ENCODE data around the gene TPPP2. TPM values are rescaled to one million over a fixed set of nuclear protein-coding genes. Genes with fewer than 3 reads are reported as not detected.

TPPP2 gene
- total RNA-seq, 1 donor from 2014 or later: not detected

- DNase-seq (ENCODE audit: low spot score): no peak
- Mint-ChIP-seq H3K4me1 (ENCODE audit: low read depth) (peaks cover 9% of the 10 kb centered on the region), H3K27me3 (ENCODE audit: low read depth) (no peaks in the 10 kb centered on the region), H3K27ac (ENCODE audit: unreplicated experiment) (no peak overlapping the region), H3K36me3 (ENCODE audit: low read depth) (peaks cover 50% of the 10 kb centered on the region), H3K9me3 (ENCODE audit: low read depth) (no peaks in the 10 kb centered on the region), H3K4me3 (ENCODE audit: unreplicated experiment) (no peak overlapping the region)
- no peak for TF ChIP-seq CTCF (IDR thresholded peaks at IDR 0.05)
Measured at GRCh38 chr14:21078287-21078686, 48.3 kb downstream of the TPPP2 start.

- no peak overlapping the region for H3K27ac Mint-ChIP-seq (ENCODE audit: unreplicated experiment)
- DNase-seq (ENCODE audit: low spot score): no peak
- H3K9me3 Mint-ChIP-seq (ENCODE audit: low read depth): no peaks in the 10 kb centered on the region
- H3K27me3 Mint-ChIP-seq (ENCODE audit: low read depth): no peaks in the 10 kb centered on the region
- H3K4me1 Mint-ChIP-seq (ENCODE audit: low read depth): peaks cover 5% of the 10 kb centered on the region
- no peak for TF ChIP-seq CTCF (IDR thresholded peaks at IDR 0.05)
- H3K36me3 Mint-ChIP-seq (ENCODE audit: low read depth): peaks cover 45% of the 10 kb centered on the region
- no peak overlapping the region for H3K4me3 Mint-ChIP-seq (ENCODE audit: unreplicated experiment)
Measured at GRCh38 chr14:21078726-21079125, 48.7 kb downstream of the TPPP2 start.

- no peak for DNase-seq (ENCODE audit: low spot score)
- peaks cover 12% of the 10 kb centered on the region for H3K4me1 Mint-ChIP-seq (ENCODE audit: low read depth)
- no peak overlapping the region for H3K27ac Mint-ChIP-seq (ENCODE audit: unreplicated experiment)
- no peak overlapping the region for H3K4me3 Mint-ChIP-seq (ENCODE audit: unreplicated experiment)
- no peak for TF ChIP-seq CTCF (IDR thresholded peaks at IDR 0.05)
- H3K9me3 Mint-ChIP-seq (ENCODE audit: low read depth): no peaks in the 10 kb centered on the region
- H3K36me3 Mint-ChIP-seq (ENCODE audit: low read depth): peaks cover 52% of the 10 kb centered on the region
- no peaks in the 10 kb centered on the region for H3K27me3 Mint-ChIP-seq (ENCODE audit: low read depth)
Measured at GRCh38 chr14:21081521-21082142, 51.6 kb downstream of the TPPP2 start.

Small RNA genes lying within 50 kb of the gene (microRNA-seq; reads per million reads assigned to microRNA genes)
- gene MIR6717 (ENCODE audit: borderline number of aligned reads): not detected

Other genes with a start within 250 kb of the TPPP2 start
- not detected in 3 replicates for gene RNASE6, start 248.9 kb upstream of the TPPP2 start, total RNA-seq
- 0.72 to 0.97 TPM in 2 of 3 replicates, not detected in the other for gene RNASE1, start 227.4 kb upstream of the TPPP2 start, total RNA-seq
- gene RNASE3, start 138.8 kb upstream of the TPPP2 start, total RNA-seq: not detected in 3 replicates
- gene RNASE2, start 74.7 kb upstream of the TPPP2 start, total RNA-seq: not detected in 3 replicates
- 34.4 to 50.1 TPM (median 41.1 TPM) in 3 replicates for gene METTL17, start 40.2 kb upstream of the TPPP2 start, total RNA-seq
- not detected in 3 replicates for gene SLC39A2, start 30.9 kb upstream of the TPPP2 start, total RNA-seq
- 5.7 to 6.9 TPM (median 6.3 TPM) in 3 replicates for gene NDRG2, start 5.2 kb upstream of the TPPP2 start, total RNA-seq
- gene RNASE13, start 4.6 kb downstream of the TPPP2 start, total RNA-seq: not detected in 3 replicates
- gene RNASE7, start 12.1 kb downstream of the TPPP2 start, total RNA-seq: not detected in 3 replicates
- not detected in 3 replicates for gene RNASE8, start 27.6 kb downstream of the TPPP2 start, total RNA-seq
- 86.1 to 144 TPM (median 90.4 TPM) in 3 replicates for gene ARHGEF40, start 40.1 kb downstream of the TPPP2 start, total RNA-seq
- gene ZNF219, start 68.4 kb downstream of the TPPP2 start, total RNA-seq: 23.3 to 26.3 TPM (median 23.9 TPM) in 3 replicates
- gene TMEM253, start 70.8 kb downstream of the TPPP2 start, total RNA-seq: 1.1 to 1.6 TPM (median 1.2 TPM) in 3 replicates
- not detected in 3 replicates for gene OR5AU1, start 125.8 kb downstream of the TPPP2 start, total RNA-seq
- 286 to 352 TPM (median 291 TPM) in 3 replicates for gene HNRNPC, start 239.2 kb downstream of the TPPP2 start, total RNA-seq
- not detected in 3 replicates for gene RPGRIP1, start 249.9 kb downstream of the TPPP2 start, total RNA-seq

Measured in chondrocyte (in vitro differentiated cells).